WTC11 (cell line): ENCODE data around the gene DISP3.

ENCODE experiments used
- CTCF ChIP-seq: fragments of 200-600 bp; IDR thresholded peaks from 2 replicates; pipeline ENCODE4 v1.8.0; 2022; ENCODE audit warnings: antibody characterized with exemption
- SMAD4 ChIP-seq: sonication (generic); formaldehyde crosslinking; IDR thresholded peaks from 2 replicates; pipeline ENCODE4 v1.8.0; 2022; ENCODE audit warnings: mild to moderate bottlenecking, missing genetic modification reagents

GRCh38 chr1:11456965-11457364, 22.0 kb upstream of the DISP3 start:
- no peak for TF ChIP-seq CTCF
- no peak for TF ChIP-seq SMAD4 (CRISPR knock-in tag)
